IPS DF 19.7 (cell line): Measurements from ENCODE around the gene SLC25A17.

Experiments
- DNase-seq: peaks from one replicate; pipeline ENCODE4 v3.0.0-alpha.2; 2013; ENCODE audit warnings: low read depth, low spot score

The SLC25A17 gene

DNA sequence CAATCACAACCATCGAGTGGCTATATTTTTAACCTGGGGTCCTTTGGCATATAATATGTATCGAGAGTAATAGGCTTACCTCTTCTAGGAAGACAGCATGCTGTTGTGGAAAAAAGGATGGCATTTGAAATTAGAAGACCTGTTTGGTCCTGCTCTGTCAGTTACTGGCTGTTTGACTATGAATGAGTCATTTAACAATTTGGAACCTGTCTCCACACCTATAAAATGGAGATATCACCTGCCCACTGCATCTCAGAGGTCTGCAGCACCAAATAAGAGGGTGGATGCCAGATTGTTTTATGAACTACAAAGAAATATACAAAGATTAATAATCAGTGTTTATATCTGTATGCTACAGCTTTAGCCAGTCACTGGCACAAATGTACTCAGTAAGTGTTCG is 60.8 kb downstream of the SLC25A17 start:
- no peak for DNase-seq

- DNase-seq, result no peak
Observed at GRCh38 chr22:40757071-40757470, 62.1 kb downstream of the SLC25A17 start.

GRCh38 chr22:40753114-40753513 is 66.0 kb downstream of the SLC25A17 start:
- DNase-seq, result no peak

GRCh38 chr22:40751250-40751649 is 67.9 kb downstream of the SLC25A17 start:
- DNase-seq, result no peak

DNA sequence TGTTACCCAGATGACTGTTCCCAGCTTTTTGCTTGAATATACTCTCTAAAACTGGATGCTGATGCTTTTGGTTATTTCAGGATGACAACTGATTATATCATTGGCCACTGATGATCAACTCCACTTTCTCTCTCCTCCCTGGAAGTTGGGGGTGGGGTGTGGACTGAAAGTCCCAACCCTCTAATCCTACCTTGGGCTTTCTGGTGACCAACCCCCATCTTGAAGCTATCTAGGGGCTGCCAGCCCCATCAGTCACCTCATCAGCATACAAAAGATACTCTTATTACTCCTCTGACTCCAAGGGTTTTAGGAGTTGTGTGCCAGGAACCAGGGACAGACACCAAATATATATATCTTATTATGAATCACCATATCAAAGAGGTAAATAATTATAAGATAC is 69.3 kb downstream of the SLC25A17 start:
- no peak for DNase-seq

DNA sequence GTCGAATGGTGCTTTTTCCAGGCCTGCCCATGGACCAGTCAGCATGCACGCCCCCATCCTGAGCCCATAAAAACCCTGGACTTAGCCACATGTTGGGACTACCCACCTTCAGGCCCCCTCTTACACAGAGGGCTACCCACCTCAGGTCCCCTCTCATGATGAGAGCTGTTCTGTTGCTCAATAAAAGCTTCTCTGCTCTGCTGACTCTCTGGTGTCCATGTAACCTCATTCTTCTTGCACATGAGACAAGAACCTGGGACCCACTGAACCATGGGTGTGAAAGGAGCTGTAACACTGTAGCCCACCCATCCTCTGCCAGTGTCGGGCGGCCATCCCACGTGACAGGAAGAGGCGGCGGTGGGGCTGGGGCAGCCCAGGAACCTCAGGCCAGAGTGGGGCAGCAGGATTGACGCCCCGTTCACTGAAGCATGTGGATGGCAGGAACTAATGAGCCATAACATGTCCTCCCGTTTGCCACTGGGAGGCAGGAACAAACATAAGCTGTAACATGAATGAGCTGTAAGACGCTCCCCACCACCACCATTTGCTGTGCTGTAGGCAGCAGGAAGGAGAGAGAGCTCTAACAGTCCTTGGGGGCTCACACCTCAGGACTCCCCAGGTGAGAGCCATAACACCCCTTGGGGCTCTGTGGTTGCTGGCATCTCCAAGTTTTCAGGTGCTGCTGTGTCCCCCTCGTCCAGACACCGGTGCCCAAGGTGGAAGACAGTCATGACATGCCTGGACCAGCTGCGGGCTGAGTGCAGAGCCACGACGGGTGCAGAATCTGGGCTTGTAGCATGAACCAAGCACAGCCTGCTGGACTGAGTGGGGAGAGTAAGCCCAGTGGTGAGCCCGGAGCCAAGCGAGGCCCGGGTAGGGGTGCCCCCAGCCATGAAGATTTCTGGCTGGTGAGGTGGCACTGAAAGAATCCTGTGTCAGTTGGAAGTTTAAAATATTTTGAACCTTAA is 70.5 kb downstream of the SLC25A17 start:
- DNase-seq, result no peak

GRCh38 chr22:40747361-40747760 is 71.8 kb downstream of the SLC25A17 start:
- DNase-seq, result no peak

GRCh38 chr22:40746428-40747220 is 72.5 kb downstream of the SLC25A17 start:
- DNase-seq, result no peak

- no peak for DNase-seq
Observed at GRCh38 chr22:40743768-40744167, 75.4 kb downstream of the SLC25A17 start.

GRCh38 chr22:40741116-40741515 is 78.0 kb downstream of the SLC25A17 start:
- DNase-seq, result no peak

DNA sequence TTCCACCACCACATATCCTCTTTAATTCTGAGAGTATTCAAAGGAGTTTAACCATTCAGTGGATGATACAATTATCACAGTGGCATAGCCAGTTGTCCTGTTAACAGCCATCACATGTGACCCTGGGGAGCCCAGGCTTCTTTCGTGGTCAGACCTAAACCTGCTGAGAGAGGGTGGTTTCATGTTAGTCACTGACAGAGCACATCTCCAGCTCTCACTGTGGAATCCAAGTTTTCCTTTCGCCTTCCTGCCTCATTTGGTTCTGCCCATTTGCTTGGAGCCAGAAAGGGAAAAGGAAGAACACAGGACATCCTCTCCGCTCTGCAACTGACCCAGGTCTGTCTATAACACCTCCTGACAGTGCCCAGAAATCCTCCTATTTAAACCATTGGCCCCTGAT is 79.4 kb downstream of the SLC25A17 start:
- DNase-seq, result no peak

- no peak for DNase-seq
Observed at GRCh38 chr22:40733919-40734318, 85.2 kb downstream of the SLC25A17 start.

- DNase-seq, result no peak
Observed at GRCh38 chr22:40732999-40733292, 86.2 kb downstream of the SLC25A17 start.

- DNase-seq, result no peak
Observed at GRCh38 chr22:40729284-40729683, 89.9 kb downstream of the SLC25A17 start.

GRCh38 chr22:40728731-40729189 is 90.4 kb downstream of the SLC25A17 start:
- DNase-seq, result no peak

DNA sequence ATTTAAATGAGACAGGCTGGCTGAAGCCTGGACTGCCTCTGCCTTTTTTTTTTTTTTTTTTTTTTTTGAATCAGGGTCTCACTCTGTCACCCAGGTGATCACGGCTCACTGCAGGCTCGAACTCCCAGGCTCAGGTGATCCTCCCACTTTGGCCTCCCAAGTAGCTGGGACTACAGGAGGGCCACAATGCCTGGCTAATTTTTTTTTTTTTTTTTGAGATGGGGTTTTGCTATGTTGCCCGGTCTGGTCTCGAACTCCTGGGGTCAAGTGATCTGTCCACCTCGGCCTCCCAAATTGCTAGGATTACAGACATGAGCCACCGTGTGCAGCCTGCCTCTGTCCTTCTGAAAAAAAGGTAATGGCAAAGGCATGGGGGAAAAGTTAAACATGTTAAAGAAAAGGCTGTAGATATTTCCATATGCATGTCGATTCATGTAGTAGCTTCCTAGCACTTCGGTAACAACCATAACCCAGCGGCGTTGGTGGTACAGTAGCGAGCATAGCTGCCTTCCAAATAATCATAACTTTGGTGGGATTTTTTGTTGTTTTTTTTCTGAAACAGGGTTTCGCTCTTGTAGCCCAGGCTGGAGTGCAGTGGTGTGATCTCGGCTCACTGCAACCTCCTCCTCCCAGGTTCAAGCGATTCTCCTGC is 91.1 kb downstream of the SLC25A17 start:
- no peak for DNase-seq

DNA sequence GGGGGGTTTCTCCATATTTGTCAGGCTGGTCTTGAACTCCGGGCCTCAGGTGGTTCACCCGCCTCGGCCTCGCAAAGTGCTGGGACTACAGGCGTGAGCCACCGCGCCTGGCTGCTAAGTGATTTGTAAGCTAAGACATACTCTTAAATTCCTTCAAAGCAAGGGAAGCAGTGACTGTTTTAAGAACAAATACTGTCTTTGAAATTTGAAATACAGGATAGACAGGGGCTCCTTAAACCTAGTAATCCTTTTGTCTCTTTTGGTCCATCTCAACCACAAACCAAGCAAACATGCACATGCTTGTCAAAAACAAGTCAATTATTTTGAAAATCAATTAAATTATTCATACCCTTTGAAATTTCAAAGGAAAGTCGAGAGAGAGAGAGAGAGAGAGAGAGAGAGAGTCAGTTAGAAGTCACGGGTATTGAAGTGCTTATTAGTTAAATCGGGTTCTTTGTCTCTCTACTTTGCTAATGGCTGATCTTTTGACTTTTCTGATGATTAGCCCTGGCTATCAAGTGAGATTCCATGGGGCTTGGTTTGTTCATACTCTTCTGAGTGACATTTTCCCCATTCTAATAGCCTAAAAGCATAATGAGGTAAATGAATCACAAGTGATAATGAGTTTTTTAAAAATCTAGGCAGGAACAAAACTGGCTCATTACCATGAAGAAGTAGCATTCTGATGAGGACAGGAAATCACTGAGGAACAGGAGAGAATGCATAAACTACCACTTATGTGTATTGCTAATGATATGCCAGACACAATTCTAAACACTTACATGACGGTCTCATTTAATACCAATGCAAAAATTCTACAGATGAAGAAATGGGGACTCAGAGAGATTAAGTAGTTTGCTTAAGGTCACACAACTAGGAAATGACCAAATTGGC is 91.8 kb downstream of the SLC25A17 start:
- DNase-seq, result no peak

GRCh38 chr22:40726514-40726913 is 92.6 kb downstream of the SLC25A17 start:
- no peak for DNase-seq

GRCh38 chr22:40723396-40723933 is 95.7 kb downstream of the SLC25A17 start:
- no peak for DNase-seq

DNA sequence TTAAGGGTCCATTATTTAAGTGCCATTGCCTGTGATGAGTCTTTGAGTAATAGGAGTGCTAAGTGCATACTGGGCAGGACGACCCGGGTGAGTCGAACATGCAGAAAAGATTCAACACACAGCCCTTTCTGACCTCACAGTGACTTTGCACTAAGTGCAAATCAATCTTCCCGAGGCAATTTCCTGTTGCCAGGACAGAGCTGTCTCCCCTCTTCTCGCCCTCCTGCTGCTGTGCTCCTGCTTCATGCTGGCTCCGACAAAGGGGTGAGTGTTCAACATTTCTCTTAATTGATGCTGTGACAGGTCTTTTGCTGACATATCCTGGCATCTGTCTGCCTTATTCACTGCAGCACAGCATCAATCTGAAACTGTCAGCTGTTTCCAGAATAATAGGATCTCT is 97.9 kb downstream of the SLC25A17 start:
- no peak for DNase-seq
